Head of caudate nucleus (tissue), 42 donors: ENCODE results near the gene KDM5A.
"Not testable (repeated sequence)": the region's sequence is repeated elsewhere in the genome, so short reads cannot be mapped to it uniquely, and the experiment has no call there.

Experiments used
- DNase-seq, 42 donors: peaks; one replicate each; pipeline versions ENCODE4 v3.0.0 to v3.0.0-alpha.2; 2020 to 2021; ENCODE audit warnings: mixed read lengths in 7 of 42
- intact Hi-C: fragments of 100-400 bp; cut with DNase I; formaldehyde crosslinking; loops from one replicate; pipeline ENCODE4 v1.15.0; 2022

Gene KDM5A

GRCh38 chr12:343036-343435, 46.1 kb downstream of the KDM5A start:
- intact Hi-C loops = not testable (repeated sequence)
- DNase-seq = peak in 41 of 42 donors; percentile 13 to 78 (median 46)

DNA sequence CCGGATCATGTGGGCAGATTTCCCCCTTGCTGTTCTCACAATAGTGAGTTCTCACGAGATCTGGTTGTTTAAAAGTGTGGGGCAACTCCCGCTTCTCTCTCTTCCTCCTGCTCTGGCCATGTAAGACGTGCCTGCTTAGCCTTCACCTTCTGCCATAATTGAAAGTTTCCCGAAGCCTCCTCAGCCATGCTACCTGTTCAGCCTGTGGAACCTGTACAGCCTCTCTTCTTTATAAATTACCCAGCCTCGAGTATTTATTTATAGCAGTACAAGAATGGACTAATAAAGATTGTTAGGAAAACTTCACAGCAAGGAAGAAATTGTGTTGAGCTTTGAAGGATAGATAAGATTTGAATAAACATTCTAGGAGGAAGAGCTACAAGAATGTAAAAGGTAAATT, 52.1 kb downstream of the KDM5A start:
- no peak for DNase-seq
- intact Hi-C loops = no loop called here

DNA sequence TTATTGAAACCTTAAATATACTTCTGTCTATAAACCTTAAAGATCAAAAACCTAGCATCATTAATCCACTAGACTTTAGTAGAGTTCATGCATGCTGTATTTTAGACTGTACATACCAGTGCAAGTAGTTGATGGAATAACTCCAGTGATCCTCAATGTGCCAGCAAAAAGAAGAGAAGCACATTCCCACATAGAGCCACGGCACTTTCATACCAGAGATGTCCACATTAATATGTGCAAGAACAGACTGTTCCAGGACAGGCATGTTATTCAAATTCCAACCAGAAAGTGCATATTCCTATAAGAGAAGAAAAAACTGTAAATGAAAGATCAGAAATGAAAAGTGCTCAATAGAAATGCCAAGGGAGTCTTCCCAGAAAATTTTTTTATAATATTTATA, 55.0 kb downstream of the KDM5A start:
- no peak for DNase-seq
- intact Hi-C loops = no loop called here

- DNase-seq = no peak
- intact Hi-C loops = no loop called here
These were observed 56.4 kb downstream of the KDM5A start for GRCh38 chr12:332581-333205.

GRCh38 chr12:331287-331686, 57.8 kb downstream of the KDM5A start:
- intact Hi-C loops = no loop called here

GRCh38 chr12:325906-326305, 63.2 kb downstream of the KDM5A start:
- intact Hi-C loops = no loop called here
- no peak for DNase-seq

More at GRCh38 chr12:331287-331686, 57.8 kb downstream of the KDM5A start:
- DNase-seq = no peak

- intact Hi-C loops = no loop called here
These were observed 65.6 kb downstream of the KDM5A start for GRCh38 chr12:323507-323906.

GRCh38 chr12:321606-322326, 67.4 kb downstream of the KDM5A start:
- intact Hi-C loops = no loop called here
- DNase-seq = peak in 9 of 42 donors; percentile 11 to 56 (median 22)

More at GRCh38 chr12:323507-323906, 65.6 kb downstream of the KDM5A start:
- no peak for DNase-seq

DNA sequence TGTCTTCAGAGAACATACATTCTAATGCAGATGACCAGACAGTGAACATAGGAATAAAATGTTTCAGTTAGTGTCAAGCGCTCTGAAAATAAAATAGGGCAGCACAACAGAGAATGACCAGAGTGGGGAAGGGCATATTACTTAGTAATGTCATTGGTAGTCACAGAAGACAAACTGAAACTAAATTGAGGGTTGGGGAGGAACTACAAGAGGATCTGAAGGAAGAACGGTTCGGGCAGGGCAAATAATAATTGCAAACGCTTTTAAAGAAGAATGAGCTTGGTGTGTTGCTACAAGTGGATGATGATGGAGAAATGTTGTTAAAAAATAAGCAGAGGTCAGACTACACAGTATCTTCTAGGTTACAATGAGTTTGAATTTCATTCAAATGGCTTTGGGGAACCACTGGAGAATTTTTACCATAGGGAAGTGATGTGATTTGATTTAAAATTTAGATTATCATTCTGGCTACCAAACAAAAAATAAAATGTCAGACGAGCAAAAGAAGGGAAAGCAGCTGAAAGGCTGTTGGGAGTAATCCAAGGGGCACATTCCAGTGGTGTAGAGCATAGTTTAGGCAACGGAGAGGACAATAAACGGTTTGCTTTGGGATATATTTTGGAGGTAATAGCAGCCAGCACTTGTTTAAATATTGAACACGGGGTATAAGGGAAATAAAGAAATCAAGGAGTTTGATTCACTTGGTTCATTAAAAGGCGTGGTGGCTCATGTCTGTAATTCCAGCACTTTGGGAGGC, 70.2 kb downstream of the KDM5A start:
- intact Hi-C loops = no loop called here
- no peak for DNase-seq

DNA sequence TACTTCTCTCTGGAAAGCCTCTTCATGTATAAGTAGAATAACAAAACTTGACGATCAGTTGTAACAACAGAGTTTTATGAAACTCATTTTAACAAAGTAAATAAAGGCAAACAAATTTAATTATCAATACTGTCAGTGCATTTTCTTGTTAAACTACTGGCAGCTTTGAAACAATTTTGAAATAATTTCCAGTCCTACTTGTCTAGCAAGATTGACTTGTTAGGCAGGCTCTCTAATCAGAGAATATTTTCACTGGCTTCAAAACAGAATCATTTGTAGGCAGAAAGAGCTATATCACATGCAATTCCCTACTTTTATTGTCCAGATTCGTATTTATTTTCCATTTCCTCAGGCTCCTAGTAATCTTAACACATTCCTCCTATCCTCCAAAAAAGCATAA, 80.6 kb downstream of the KDM5A start:
- intact Hi-C loops = no loop called here
- no peak for DNase-seq

DNA sequence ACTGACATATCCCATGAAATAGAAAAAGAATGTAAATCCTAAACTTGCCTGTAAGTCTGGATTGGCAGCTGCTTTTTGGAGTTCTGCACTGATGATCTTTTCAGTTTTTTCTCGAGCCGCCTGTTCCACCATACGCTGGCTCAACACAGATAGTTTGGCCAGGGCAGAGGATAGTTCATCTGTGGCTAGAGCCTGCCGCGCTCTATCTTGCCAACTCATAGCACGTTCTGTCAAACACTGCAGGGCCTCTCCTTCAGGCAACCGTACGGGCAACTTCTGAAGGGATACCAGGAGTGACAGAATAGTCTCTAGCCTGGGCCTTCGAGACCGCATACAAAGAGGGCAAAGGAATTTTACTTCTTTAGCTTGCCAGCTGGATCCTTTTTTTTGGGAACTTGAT, 81.7 kb downstream of the KDM5A start:
- DNase-seq = no peak
- intact Hi-C loops = no loop called here

DNA sequence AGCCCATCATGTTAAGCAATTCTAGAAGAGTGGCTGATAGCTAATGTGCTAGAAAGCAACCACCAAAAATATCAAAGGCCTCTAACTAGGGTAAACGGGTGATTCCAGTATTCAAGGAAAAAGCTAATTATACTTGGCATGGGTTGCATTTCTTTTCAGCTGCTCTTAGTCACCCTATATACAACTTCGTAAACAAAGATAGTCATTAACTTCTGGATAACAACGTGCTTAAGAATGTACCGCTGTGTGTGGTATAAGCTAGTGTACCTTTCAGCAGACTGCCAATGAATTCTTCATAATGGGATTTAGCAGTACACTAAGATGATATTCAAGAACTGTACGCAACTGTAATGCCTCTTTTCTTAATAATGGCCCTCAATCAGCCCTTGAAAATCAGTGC, 84.3 kb downstream of the KDM5A start:
- no peak for DNase-seq
- intact Hi-C loops = no loop called here

DNA sequence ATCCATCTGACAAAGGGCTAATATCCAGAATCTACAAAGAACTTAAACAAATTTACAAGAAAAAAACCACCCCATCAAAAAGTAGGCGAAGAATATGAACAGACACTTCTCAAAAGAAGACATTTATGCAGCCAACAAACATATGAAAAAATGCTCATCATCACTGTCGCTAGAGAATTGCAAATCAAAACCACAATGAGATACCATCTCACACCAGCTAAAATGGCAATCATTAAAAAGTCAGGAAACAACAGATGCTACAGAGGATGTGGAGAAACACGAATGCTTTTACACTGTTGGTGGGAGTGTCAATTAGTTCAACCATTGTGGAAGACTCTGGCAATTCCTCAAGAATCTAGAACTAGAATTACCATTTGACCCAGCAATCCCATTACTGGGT, 86.4 kb downstream of the KDM5A start:
- DNase-seq, intact Hi-C loops: not testable (repeated sequence)

- DNase-seq, intact Hi-C loops: not testable (repeated sequence)
These were observed 89.0 kb downstream of the KDM5A start for GRCh38 chr12:300166-300565.

DNA sequence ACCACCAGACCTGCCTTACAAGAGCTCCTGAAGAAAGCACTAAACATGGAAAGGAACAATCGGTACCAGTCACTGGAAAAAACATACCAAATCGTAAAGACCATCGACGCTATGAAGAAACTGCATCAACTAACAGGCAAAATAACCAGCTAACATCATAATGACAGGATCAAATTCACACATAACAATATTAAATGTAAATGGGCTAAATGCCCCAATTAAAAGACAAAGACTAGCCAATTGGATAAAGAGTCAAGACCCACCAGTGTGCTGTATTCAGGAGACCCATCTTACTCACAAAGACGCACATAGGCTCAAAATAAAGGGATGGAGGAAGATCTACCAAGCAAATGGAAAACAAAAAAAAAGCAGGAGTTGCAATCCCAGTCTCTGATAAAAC, 89.6 kb downstream of the KDM5A start:
- DNase-seq, intact Hi-C loops: not testable (repeated sequence)

- DNase-seq, intact Hi-C loops: not testable (repeated sequence)
These were observed 91.1 kb downstream of the KDM5A start for GRCh38 chr12:298059-298458.

DNA sequence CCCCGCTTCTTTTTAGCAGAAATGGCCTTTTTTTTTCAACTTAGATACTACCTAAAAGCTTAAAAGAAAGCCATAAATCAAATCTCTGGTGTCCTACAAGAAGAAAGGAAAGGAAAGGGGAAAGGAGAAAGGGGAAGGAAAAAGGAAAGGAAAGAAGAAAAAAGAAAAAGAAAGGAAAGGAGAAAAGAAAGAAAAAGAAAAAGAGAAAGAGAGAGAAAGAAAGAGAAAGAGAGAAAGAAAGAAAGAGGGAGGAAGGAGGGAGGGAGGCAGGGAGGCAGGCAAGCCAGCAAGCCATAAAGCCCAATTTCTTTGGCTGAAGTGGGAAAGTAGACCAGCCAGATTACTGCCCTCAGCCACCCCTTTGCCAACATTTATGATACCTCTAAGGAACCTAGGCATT, 94.0 kb downstream of the KDM5A start:
- no peak for DNase-seq
- intact Hi-C loops = no loop called here

- intact Hi-C loops = no loop called here
These were observed 95.9 kb downstream of the KDM5A start for GRCh38 chr12:293199-293598.

DNA sequence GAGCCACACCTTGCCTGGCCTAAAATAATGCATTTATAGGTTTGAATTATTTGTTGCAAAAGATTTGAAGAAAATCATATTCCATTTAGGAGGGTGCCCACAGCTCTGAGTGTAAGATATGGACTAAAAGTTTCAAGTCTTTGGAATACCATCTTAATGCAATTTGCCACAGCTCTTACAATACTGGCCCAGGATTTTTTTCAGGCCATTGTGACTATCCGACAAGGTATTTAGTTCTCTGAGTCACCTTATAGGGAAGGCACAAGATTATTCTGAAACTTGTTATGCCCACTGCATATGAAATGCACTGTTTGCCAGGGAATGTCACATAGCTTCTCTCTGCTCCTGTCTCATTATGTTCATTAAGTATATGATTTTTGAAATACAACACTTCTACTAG, 96.9 kb downstream of the KDM5A start:
- intact Hi-C loops = no loop called here
- DNase-seq = no peak

More at GRCh38 chr12:293199-293598, 95.9 kb downstream of the KDM5A start:
- DNase-seq = no peak

GRCh38 chr12:291153-291723, 97.9 kb downstream of the KDM5A start:
- intact Hi-C loops = no loop called here
- no peak for DNase-seq
